Stimulated activated CD8-positive, alpha-beta memory T cell treated with anti-CD3 and anti-CD28 coated beads, Interleukin-2, amount 100 ng/mL, for 1 hour (primary cell): ENCODE results near the gene TXNDC2.

ENCODE experiments used
- DNase-seq, 2 donors: peaks; one replicate each; pipeline ENCODE4 v3.0.0-alpha.2; 2020; ENCODE audit warnings: low read depth in 2 of 2

Gene TXNDC2

GRCh38 chr18:9860682-9861081 is 25.1 kb upstream of the TXNDC2 start:
- no peak for DNase-seq

- no peak for DNase-seq
These were observed 24.6 kb upstream of the TXNDC2 start for GRCh38 chr18:9861157-9861556.

GRCh38 chr18:9861933-9862332 is 23.8 kb upstream of the TXNDC2 start:
- no peak for DNase-seq

GRCh38 chr18:9862686-9863085 is 23.1 kb upstream of the TXNDC2 start:
- no peak for DNase-seq

- no peak for DNase-seq
These were observed 22.5 kb upstream of the TXNDC2 start for GRCh38 chr18:9863282-9863681.

- DNase-seq: no peak
These were observed 19.8 kb upstream of the TXNDC2 start for GRCh38 chr18:9865764-9866490.

- DNase-seq: no peak
These were observed 19.1 kb upstream of the TXNDC2 start for GRCh38 chr18:9866627-9867026.

GRCh38 chr18:9867071-9867594 is 18.6 kb upstream of the TXNDC2 start:
- no peak for DNase-seq

GRCh38 chr18:9868857-9869714 is 16.7 kb upstream of the TXNDC2 start:
- DNase-seq: no peak

GRCh38 chr18:9869715-9870430 is 15.9 kb upstream of the TXNDC2 start:
- DNase-seq: no peak

GRCh38 chr18:9870431-9871008 is 15.3 kb upstream of the TXNDC2 start:
- DNase-seq: no peak

- DNase-seq: no peak
These were observed 14.5 kb upstream of the TXNDC2 start for GRCh38 chr18:9871244-9871746.

- DNase-seq: no peak
These were observed 12.9 kb upstream of the TXNDC2 start for GRCh38 chr18:9872823-9873222.

- no peak for DNase-seq
These were observed 11.0 kb upstream of the TXNDC2 start for GRCh38 chr18:9874728-9875127.

GRCh38 chr18:9876212-9876866 is 9.4 kb upstream of the TXNDC2 start:
- DNase-seq: no peak

GRCh38 chr18:9876867-9877654 is 8.7 kb upstream of the TXNDC2 start:
- DNase-seq: no peak

GRCh38 chr18:9877655-9878014 is 8.1 kb upstream of the TXNDC2 start:
- no peak for DNase-seq

- DNase-seq: no peak
These were observed 7.7 kb upstream of the TXNDC2 start for GRCh38 chr18:9878095-9878494.

- no peak for DNase-seq
These were observed 7.0 kb upstream of the TXNDC2 start for GRCh38 chr18:9878783-9879242.

- DNase-seq: no peak
These were observed 1.7 kb upstream of the TXNDC2 start for GRCh38 chr18:9884090-9884489.
